Hepatocyte (in vitro differentiated cells): ENCODE data around the gene NHSL1. TPM values are rescaled to one million over a fixed set of nuclear protein-coding genes. Genes with fewer than 3 reads are reported as not detected.

Source experiments
- DNase-seq: peaks from one replicate; pipeline ENCODE4 v3.0.0-alpha.2; 2016; ENCODE audit warnings: low spot score
- H2AFZ ChIP-seq: fragments of 200-600 bp; sonication (generic); 2 replicates; pipeline ENCODE4 v1.6.0; 2016; ENCODE audit warnings: antibody characterized with exemption, mild to moderate bottlenecking
- H3K27ac ChIP-seq: fragments of 200-600 bp; sonication (generic); 2 replicates; pipeline ENCODE4 v1.5.1; 2016; ENCODE audit warnings: mild to moderate bottlenecking
- H3K27me3 ChIP-seq: fragments of 200-600 bp; sonication (generic); 2 replicates; pipeline ENCODE4 v1.6.1; 2016
- H3K36me3 ChIP-seq: fragments of 200-600 bp; sonication (generic); replicated peaks from 2 replicates; pipeline ENCODE4 v1.5.1; 2016; ENCODE audit warnings: low read depth; ENCODE audit not compliant: insufficient read depth
- H3K4me1 ChIP-seq: fragments of 200-600 bp; sonication (generic); 2 replicates; pipeline ENCODE4 v1.5.1; 2016; ENCODE audit warnings: mild to moderate bottlenecking, moderate library complexity; ENCODE audit not compliant: insufficient read depth
- H3K4me2 ChIP-seq: fragments of 200-600 bp; sonication (generic); 2 replicates; pipeline ENCODE4 v1.6.0; 2016
- H3K4me3 ChIP-seq: fragments of 200-600 bp; sonication (generic); 2 replicates; pipeline ENCODE4 v1.5.1; 2016; ENCODE audit warnings: mild to moderate bottlenecking
- H3K79me2 ChIP-seq: fragments of 200-600 bp; sonication (generic); 2 replicates; pipeline ENCODE4 v1.6.0; 2017; ENCODE audit warnings: mild to moderate bottlenecking
- H3K9me2 ChIP-seq: fragments of 200-600 bp; sonication (generic); replicated peaks from 2 replicates; pipeline ENCODE4 v1.6.0; 2017; ENCODE audit warnings: mild to moderate bottlenecking; ENCODE audit not compliant: insufficient read depth
- H3K9me3 ChIP-seq: fragments of 200-600 bp; sonication (generic); 2 replicates; pipeline ENCODE4 v1.5.1; 2016; ENCODE audit warnings: low read depth, mild to moderate bottlenecking
- H4K20me1 ChIP-seq: fragments of 200-600 bp; sonication (generic); 2 replicates; pipeline ENCODE4 v1.6.0; 2016; ENCODE audit warnings: mild to moderate bottlenecking; ENCODE audit not compliant: insufficient read depth, poor library complexity, severe bottlenecking
- CTCF ChIP-seq: fragments of 200-600 bp; sonication (generic); IDR thresholded peaks from 2 replicates; pipeline ENCODE4 v1.5.1; 2016; ENCODE audit warnings: antibody characterized with exemption, mild to moderate bottlenecking; ENCODE audit not compliant: poor library complexity
- EZH2 ChIP-seq: fragments of 200-600 bp; sonication (generic); IDR thresholded peaks from 2 replicates; pipeline ENCODE4 v1.6.1; 2016; ENCODE audit warnings: antibody characterized with exemption, mild to moderate bottlenecking, borderline replicate concordance
- EZH2phosphoT487 ChIP-seq: fragments of 200-600 bp; sonication (generic); IDR thresholded peaks from one replicate; pipeline ENCODE4 v1.6.1; 2018; ENCODE audit warnings: antibody characterized with exemption, mild to moderate bottlenecking, low read depth, moderate library complexity; ENCODE audit not compliant: unreplicated experiment, severe bottlenecking
- WGBS: methylation state at CpG from one replicate; pipeline ENCODE4 v1.1.6; 2016; ENCODE audit warnings: low lambda C conversion rate; ENCODE audit errors: missing lambda C conversion rate; 5-methylcytosine and 5-hydroxymethylcytosine counted together
- polyA plus RNA-seq: library from polyadenylated mRNA; unstranded; fragments of >200 nt; fragmentation: Nextera tagmentation; extraction: Ambion mirVana; gene quantifications from 2 replicates; pipeline ENCODE4 v1.2.1, GENCODE V29; 2016
- total RNA-seq: library from RNA; depleted of rRNA; stranded (reverse); fragments of >200 nt; gene quantifications from 2 replicates; pipeline ENCODE4 v1.2.3, GENCODE V29; 2014

Gene NHSL1
- total and polyA plus RNA-seq, 2 experiments from 2014 or later, result 39.0 to 58.0 TPM

- no peak overlapping the region for H2AFZ ChIP-seq
- H3K9me2 ChIP-seq, result no peaks in the 10 kb centered on the region
- 92% methylated on average over 3 of the region's 3 CpGs for WGBS
- peaks cover 3% of the 10 kb centered on the region for H3K4me1 ChIP-seq
- no peak overlapping the region for H3K27ac ChIP-seq
- no peaks in the 10 kb centered on the region for H3K27me3 ChIP-seq
- no peak for TF ChIP-seq EZH2phosphoT487
- no peak for TF ChIP-seq EZH2
- no peak for TF ChIP-seq CTCF
- no peaks in the 10 kb centered on the region for H3K79me2 ChIP-seq
- H3K4me3 ChIP-seq, result no peak overlapping the region
- H3K9me3 ChIP-seq, result no peaks in the 10 kb centered on the region
- no peak for DNase-seq
- no peak overlapping the region for H3K4me2 ChIP-seq
- H4K20me1 ChIP-seq, result no peaks in the 10 kb centered on the region
- no peaks in the 10 kb centered on the region for H3K36me3 ChIP-seq
These were observed 99.0 kb downstream of the NHSL1 start for GRCh38 chr6:138400326-138400725.

GRCh38 chr6:138397128-138398122 lies 101.9 kb downstream of the NHSL1 start:
- no peak for DNase-seq
- no peaks in the 10 kb centered on the region for H3K36me3 ChIP-seq
- H4K20me1 ChIP-seq, result no peaks in the 10 kb centered on the region
- H3K9me2 ChIP-seq, result no peaks in the 10 kb centered on the region
- H3K27ac ChIP-seq, result no peak overlapping the region
- 83% methylated on average over 8 of the region's 8 CpGs for WGBS
- no peak overlapping the region for H3K4me2 ChIP-seq
- no peak overlapping the region for H3K4me3 ChIP-seq
- no peak overlapping the region for H2AFZ ChIP-seq
- H3K4me1 ChIP-seq, result no peaks in the 10 kb centered on the region
- TF ChIP-seq EZH2phosphoT487 (no peak), EZH2 (no peak), CTCF (no peak)
- no peaks in the 10 kb centered on the region for H3K79me2 ChIP-seq
- H3K9me3 ChIP-seq, result no peaks in the 10 kb centered on the region
- H3K27me3 ChIP-seq, result no peaks in the 10 kb centered on the region

- WGBS, result 88% methylated on average over 5 of the region's 5 CpGs
- H3K4me2 ChIP-seq, result no peak overlapping the region
- no peaks in the 10 kb centered on the region for H3K9me2 ChIP-seq
- H3K27ac ChIP-seq, result no peak overlapping the region
- H3K4me1 ChIP-seq, result no peaks in the 10 kb centered on the region
- H3K27me3 ChIP-seq, result no peaks in the 10 kb centered on the region
- no peak for DNase-seq
- no peaks in the 10 kb centered on the region for H3K9me3 ChIP-seq
- no peaks in the 10 kb centered on the region for H4K20me1 ChIP-seq
- TF ChIP-seq EZH2phosphoT487 (no peak), EZH2 (no peak), CTCF (no peak)
- no peaks in the 10 kb centered on the region for H3K36me3 ChIP-seq
- no peak overlapping the region for H2AFZ ChIP-seq
- no peaks in the 10 kb centered on the region for H3K79me2 ChIP-seq
- no peak overlapping the region for H3K4me3 ChIP-seq
These were observed 102.6 kb downstream of the NHSL1 start for GRCh38 chr6:138396709-138397108.
